HCT116 (cell line): Measurements from ENCODE around the gene FAT1. TPM values are rescaled to one million over a fixed set of nuclear protein-coding genes. Genes with fewer than 3 reads are reported as not detected.

Experiments used
- ATAC-seq: fragments of 200-7000 bp; cut with Tn5 transposase; 2 replicates; pipeline ENCODE4 v1.9.1; 2020; ENCODE audit warnings: mild to moderate bottlenecking, moderate library complexity
- BruUV-seq: library from RNA; stranded (reverse); fragments of 400-500 nt; replicated peaks from 2 replicates; lab custom pipeline; 2021; lab: Mats Ljungman, UMichigan
- CTCF ChIA-PET: fragments of 300-600 bp; sonication (Branson Sonifier 250); formaldehyde crosslinking; loops from one replicate; lab custom pipeline; 2021; ENCODE audit warnings: antibody characterized with exemption; lab: Charles Lee
- POLR2A ChIA-PET: fragments of 300-600, 350-600 bp; sonication (Branson Sonifier 250); formaldehyde crosslinking; loops from one replicate; lab custom pipeline; 2021; ENCODE audit warnings: antibody characterized with exemption; lab: Charles Lee
- RAD21 ChIA-PET, 2 experiments: fragments of 300-600 bp; sonication (Branson Sonifier 250); formaldehyde crosslinking; loops; one replicate each; lab custom pipeline; 2023; ENCODE audit warnings: low total read pairs in 2 of 2; ENCODE audit not compliant: uncharacterized antibody in 2 of 2, unreplicated experiment in 2 of 2, low non-redundant PET in 1 of 2; lab: Charles Lee
- DNase-seq: peaks from one replicate; pipeline ENCODE4 v3.0.0-alpha.2; 2010; ENCODE audit warnings: low read depth, low spot score
- H2AFZ ChIP-seq: fragments of 200-600 bp; shearing (Covaris generic), sonication (generic); 2 replicates; pipeline ENCODE4 v1.6.1; 2017; ENCODE audit warnings: low read depth, mixed run types, mixed read lengths, antibody characterized with exemption, low read length; ENCODE audit not compliant: poor library complexity, severe bottlenecking
- H3K27ac ChIP-seq: 2 replicates; pipeline ENCODE4 v1.5.1; 2012; ENCODE audit warnings: low read depth, low read length
- H3K27me3 ChIP-seq: fragments of 200-600 bp; sonication (generic); 2 replicates; pipeline ENCODE4 v1.6.1; 2016; ENCODE audit warnings: mixed run types, low read length, mixed read lengths; ENCODE audit not compliant: insufficient read depth
- H3K36me3 ChIP-seq, 2 experiments: fragments of 200-500 bp in 1 of 2; fragments of 200-600 bp in 1 of 2; sonication (Bioruptor generic) in 1 of 2; sonication (generic) in 1 of 2; 2 replicates each; pipeline versions ENCODE4 v1.5.1 to v1.6.1; 2014 to 2016; ENCODE audit warnings: low read length in 2 of 2, inconsistent platforms in 1 of 2, mixed read lengths in 1 of 2, mixed run types in 1 of 2; ENCODE audit not compliant: insufficient read depth in 2 of 2, control insufficient read depth in 1 of 2
- H3K4me1 ChIP-seq, 2 experiments: fragments of 200-600 bp in 1 of 2; sonication (generic) in 1 of 2; 2 replicates each; pipeline versions ENCODE4 v1.5.1 to v1.6.1; 2012 to 2017; ENCODE audit warnings: low read length in 2 of 2, inconsistent platforms in 1 of 2, mild to moderate bottlenecking in 1 of 2, mixed read lengths in 1 of 2, mixed run types in 1 of 2, moderate library complexity in 1 of 2; ENCODE audit not compliant: insufficient read depth in 2 of 2, control insufficient read depth in 1 of 2
- H3K4me2 ChIP-seq: fragments of 200-600 bp; sonication (generic); 2 replicates; pipeline ENCODE4 v1.6.1; 2017; ENCODE audit warnings: mixed run types, low read length, mixed read lengths
- H3K4me3 ChIP-seq, 2 experiments: fragments of 200-600 bp in 1 of 2; sonication (generic) in 1 of 2; replicated peaks in 1 of 2; 2 replicates each; pipeline ENCODE4 v1.5.1; 2011 to 2016; ENCODE audit warnings: low read length in 2 of 2, control low read depth in 1 of 2, low read depth in 1 of 2, mild to moderate bottlenecking in 1 of 2, mixed read lengths in 1 of 2, mixed run types in 1 of 2
- H3K79me2 ChIP-seq: fragments of 200-600 bp; sonication (generic); 2 replicates; pipeline ENCODE4 v1.6.1; 2017; ENCODE audit warnings: mild to moderate bottlenecking, mixed run types, low read length, moderate library complexity, mixed read lengths; ENCODE audit not compliant: insufficient read depth
- H3K9ac ChIP-seq: fragments of 200-600 bp; sonication (generic); 2 replicates; pipeline ENCODE4 v1.6.1; 2016; ENCODE audit warnings: low read length, mixed read lengths
- H3K9me2 ChIP-seq: fragments of 200-600 bp; sonication (generic), shearing (Covaris generic); 2 replicates; pipeline ENCODE4 v1.6.1; 2017; ENCODE audit warnings: mixed run types, mild to moderate bottlenecking, moderate library complexity; ENCODE audit not compliant: insufficient read depth
- H3K9me3 ChIP-seq, 2 experiments: fragments of 200-500 bp in 1 of 2; fragments of 200-600 bp in 1 of 2; sonication (Bioruptor generic) in 1 of 2; sonication (generic) in 1 of 2; 2 replicates each; pipeline ENCODE4 v1.6.1; 2014 to 2017; ENCODE audit warnings: low read length in 2 of 2, mixed read lengths in 2 of 2, inconsistent platforms in 1 of 2, low read depth in 1 of 2, mild to moderate bottlenecking in 1 of 2, mixed run types in 1 of 2, moderate library complexity in 1 of 2; ENCODE audit not compliant: control insufficient read depth in 1 of 2, insufficient read depth in 1 of 2
- H4K20me1 ChIP-seq: fragments of 200-600 bp; sonication (generic), shearing (Covaris generic); 2 replicates; pipeline ENCODE4 v1.6.1; 2017; ENCODE audit warnings: mixed run types, mild to moderate bottlenecking, moderate library complexity; ENCODE audit not compliant: insufficient read depth
- ATF3 ChIP-seq: IDR thresholded peaks from 2 replicates; pipeline ENCODE4 v1.6.1; 2012
- CBX3 ChIP-seq: IDR thresholded peaks from 2 replicates; pipeline ENCODE4 v1.6.1; 2012; ENCODE audit warnings: low read depth
- CEBPB ChIP-seq: IDR thresholded peaks from 2 replicates; pipeline ENCODE4 v1.6.1; 2012; ENCODE audit warnings: low read depth
- CTCF ChIP-seq, 3 experiments: fragments of 200-600 bp in 1 of 3; sonication (generic) in 1 of 3; IDR thresholded peaks in 2 of 3; conservative IDR thresholded peaks in 1 of 3; 2 replicates each; pipeline ENCODE4 v1.5.1; 2012 to 2017; ENCODE audit warnings: low read depth in 2 of 3, low read length in 2 of 3, antibody characterized with exemption in 1 of 3, borderline replicate concordance in 1 of 3, control low read depth in 1 of 3, mild to moderate bottlenecking in 1 of 3, mixed read lengths in 1 of 3, mixed run types in 1 of 3, moderate library complexity in 1 of 3; ENCODE audit not compliant: insufficient read depth in 1 of 3
- EGR1 ChIP-seq: IDR thresholded peaks from 2 replicates; pipeline ENCODE4 v1.6.1; 2012; ENCODE audit warnings: low read depth
- ELF1 ChIP-seq: IDR thresholded peaks from 2 replicates; pipeline ENCODE4 v1.6.1; 2012; ENCODE audit warnings: low read depth, borderline replicate concordance
- EZH2 ChIP-seq: fragments of 200-600 bp; sonication (generic); IDR thresholded peaks from 2 replicates; pipeline ENCODE4 v1.6.1; 2017; ENCODE audit warnings: antibody characterized with exemption, mixed run types
- EZH2phosphoT487 ChIP-seq: fragments of 200-600 bp; IDR thresholded peaks from 2 replicates; pipeline ENCODE4 v1.6.1; 2018; ENCODE audit warnings: antibody characterized with exemption, borderline replicate concordance
- FOSL1 ChIP-seq: IDR thresholded peaks from 2 replicates; pipeline ENCODE4 v1.6.1; 2012; ENCODE audit warnings: low read depth
- JUND ChIP-seq: IDR thresholded peaks from 2 replicates; pipeline ENCODE4 v1.6.1; 2012
- POLR2A ChIP-seq: IDR thresholded peaks from 2 replicates; pipeline ENCODE4 v1.7.0; 2011; ENCODE audit warnings: borderline replicate concordance; ENCODE audit not compliant: insufficient read depth, insufficient read length; ENCODE audit errors: extremely low read depth
- POLR2AphosphoS5 ChIP-seq: IDR thresholded peaks from 2 replicates; pipeline ENCODE4 v1.6.1; 2011; ENCODE audit warnings: mild to moderate bottlenecking, low read depth, low read length, moderate library complexity
- RAD21 ChIP-seq: IDR thresholded peaks from 2 replicates; pipeline ENCODE4 v1.6.1; 2012; ENCODE audit warnings: low read depth, mild to moderate bottlenecking
- SIN3A ChIP-seq: IDR thresholded peaks from 2 replicates; pipeline ENCODE4 v1.6.1; 2012; ENCODE audit warnings: low read depth
- SP1 ChIP-seq: IDR thresholded peaks from 2 replicates; pipeline ENCODE4 v1.6.1; 2012; ENCODE audit warnings: low read depth
- YY1 ChIP-seq: IDR thresholded peaks from 2 replicates; pipeline ENCODE4 v1.6.1; 2011; ENCODE audit warnings: low read length, low read depth, moderate library complexity, mild to moderate bottlenecking; ENCODE audit not compliant: insufficient replicate concordance; ENCODE audit errors: extremely low read depth
- ZFX ChIP-seq: fragments of 450-650 bp; IDR thresholded peaks from 2 replicates; pipeline ENCODE4 v1.6.1; 2017
- ZNF274 ChIP-seq: fragments of 200-500 bp; sonication (Bioruptor generic); IDR thresholded peaks from 2 replicates; pipeline ENCODE4 v1.6.1; 2014; ENCODE audit warnings: mild to moderate bottlenecking, low read depth, low read length, inconsistent platforms
- intact Hi-C: fragments of 100-400 bp; cut with micrococcal nuclease; formaldehyde crosslinking; loops from 2 replicates; pipeline ENCODE4 v1.10.0; 2022
- total RNA-seq: library from RNA; stranded (reverse); gene quantifications from one replicate; pipeline ENCODE4 v1.2.1, GENCODE V29; 2021; ENCODE audit not compliant: unreplicated experiment
- TF ChIP-seq, protein P1 (sequence below): IDR thresholded peaks from 2 replicates; pipeline ENCODE4 v1.6.1; 2012
- TF ChIP-seq, protein P2 (sequence below): IDR thresholded peaks from 2 replicates; pipeline ENCODE4 v1.6.1; 2012; ENCODE audit warnings: low read depth

The FAT1 gene
- total RNA-seq, 1 experiment from 2014 or later = 676 TPM

DNA sequence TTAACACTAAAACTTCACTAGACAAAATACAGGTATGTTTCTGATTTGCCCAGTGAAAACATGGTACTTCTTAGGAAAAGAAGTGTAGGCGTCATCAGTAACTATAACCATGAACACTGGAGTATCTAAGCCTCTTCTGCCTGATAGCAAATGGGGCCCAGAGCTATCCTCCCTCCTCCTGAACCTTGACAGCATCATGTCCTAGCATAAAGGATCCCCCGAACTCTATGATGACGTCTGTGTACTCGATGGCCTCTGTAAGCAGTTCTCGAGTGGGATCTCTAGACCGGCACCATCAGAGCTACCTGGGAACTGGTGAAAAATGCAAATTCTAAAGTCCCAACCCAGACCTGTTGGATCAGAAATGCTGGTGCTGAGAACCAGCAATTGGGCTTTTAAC is 132.0 kb downstream of the FAT1 start:
- Histone ChIP-seq H3K27ac (no peak overlapping the region), H3K27me3 (no peaks in the 10 kb centered on the region), H3K36me3 (peaks cover 78 to 94% of the 10 kb centered on the region in 2 experiments), H3K79me2 (peaks cover 100% of the 10 kb centered on the region), H4K20me1 (peaks cover 65% of the 10 kb centered on the region), H3K4me1 (no peaks in the 10 kb centered on the region), H3K9me2 (no peaks in the 10 kb centered on the region), H3K4me2 (no peak overlapping the region), H2AFZ (no peak overlapping the region), H3K9ac (no peak overlapping the region), H3K9me3 (no peaks in the 10 kb centered on the region), H3K4me3 (no peak overlapping the region)
- RAD21 ChIA-PET = no interaction called here
- no peak for TF ChIP-seq EZH2phosphoT487
- TF ChIP-seq ELF1 = no peak
- TF ChIP-seq, protein P1, sequence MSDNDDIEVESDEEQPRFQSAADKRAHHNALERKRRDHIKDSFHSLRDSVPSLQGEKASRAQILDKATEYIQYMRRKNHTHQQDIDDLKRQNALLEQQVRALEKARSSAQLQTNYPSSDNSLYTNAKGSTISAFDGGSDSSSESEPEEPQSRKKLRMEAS = no peak
- no peak for TF ChIP-seq ZFX
- TF ChIP-seq SP1 = no peak
- TF ChIP-seq EGR1 = no peak
- no peak for TF ChIP-seq SIN3A
- no peak for TF ChIP-seq CTCF (IDR thresholded peaks at IDR 0.05 in 2 of 3, conservative IDR thresholded peaks at IDR 0.05 in 1 of 3; ENCODE audit: borderline replicate concordance in 1 of 3, insufficient read depth in 1 of 3, low read depth in 2 of 3, low read length in 2 of 3)
- no peak for TF ChIP-seq CEBPB
- TF ChIP-seq EZH2 = no peak
- TF ChIP-seq CBX3 = no peak
- TF ChIP-seq FOSL1 = no peak
- no peak for TF ChIP-seq YY1
- TF ChIP-seq JUND = no peak
- TF ChIP-seq POLR2A = no peak
- TF ChIP-seq ZNF274 = no peak
- no peak for TF ChIP-seq ATF3
- TF ChIP-seq POLR2AphosphoS5 = no peak
- TF ChIP-seq RAD21 = no peak
- TF ChIP-seq, protein P2, sequence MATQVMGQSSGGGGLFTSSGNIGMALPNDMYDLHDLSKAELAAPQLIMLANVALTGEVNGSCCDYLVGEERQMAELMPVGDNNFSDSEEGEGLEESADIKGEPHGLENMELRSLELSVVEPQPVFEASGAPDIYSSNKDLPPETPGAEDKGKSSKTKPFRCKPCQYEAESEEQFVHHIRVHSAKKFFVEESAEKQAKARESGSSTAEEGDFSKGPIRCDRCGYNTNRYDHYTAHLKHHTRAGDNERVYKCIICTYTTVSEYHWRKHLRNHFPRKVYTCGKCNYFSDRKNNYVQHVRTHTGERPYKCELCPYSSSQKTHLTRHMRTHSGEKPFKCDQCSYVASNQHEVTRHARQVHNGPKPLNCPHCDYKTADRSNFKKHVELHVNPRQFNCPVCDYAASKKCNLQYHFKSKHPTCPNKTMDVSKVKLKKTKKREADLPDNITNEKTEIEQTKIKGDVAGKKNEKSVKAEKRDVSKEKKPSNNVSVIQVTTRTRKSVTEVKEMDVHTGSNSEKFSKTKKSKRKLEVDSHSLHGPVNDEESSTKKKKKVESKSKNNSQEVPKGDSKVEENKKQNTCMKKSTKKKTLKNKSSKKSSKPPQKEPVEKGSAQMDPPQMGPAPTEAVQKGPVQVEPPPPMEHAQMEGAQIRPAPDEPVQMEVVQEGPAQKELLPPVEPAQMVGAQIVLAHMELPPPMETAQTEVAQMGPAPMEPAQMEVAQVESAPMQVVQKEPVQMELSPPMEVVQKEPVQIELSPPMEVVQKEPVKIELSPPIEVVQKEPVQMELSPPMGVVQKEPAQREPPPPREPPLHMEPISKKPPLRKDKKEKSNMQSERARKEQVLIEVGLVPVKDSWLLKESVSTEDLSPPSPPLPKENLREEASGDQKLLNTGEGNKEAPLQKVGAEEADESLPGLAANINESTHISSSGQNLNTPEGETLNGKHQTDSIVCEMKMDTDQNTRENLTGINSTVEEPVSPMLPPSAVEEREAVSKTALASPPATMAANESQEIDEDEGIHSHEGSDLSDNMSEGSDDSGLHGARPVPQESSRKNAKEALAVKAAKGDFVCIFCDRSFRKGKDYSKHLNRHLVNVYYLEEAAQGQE = no peak
- POLR2A ChIA-PET = no interaction called here
- CTCF ChIA-PET = no interaction called here
- intact Hi-C loops = no loop called here
- no peak for ATAC-seq
- BruUV-seq = no TSS peak
- DNase-seq = no peak
